ENCODE measurements around the gene GRXCR1. TPM values are rescaled to one million over a fixed set of nuclear protein-coding genes. Genes with fewer than 3 reads are reported as not detected.

The GRXCR1 gene
- polyA plus RNA-seq, 1 of the 3 experiments (the other 2 are of a cell fraction) = not detected

- Histone ChIP-seq H3K79me2 (ENCODE audit: insufficient read depth) (no peaks in the 10 kb centered on the region), H3K4me2 (no peak overlapping the region), H3F3A (replicated peaks; ENCODE audit: insufficient read depth) (no peaks in the 10 kb centered on the region), H3K4me1 (ENCODE audit: control insufficient read depth in 1 of 2, insufficient read depth in 2 of 2, low read depth in 1 of 2, low read length in 1 of 2) (peaks cover 0 to 8% of the 10 kb centered on the region in 2 experiments; a peak in 2 of 4 replicates), H3K36me3 (replicated peaks in 1 of 2; ENCODE audit: control insufficient read depth in 1 of 2, insufficient read depth in 2 of 2, low read length in 1 of 2) (no peaks in the 10 kb centered on the region), H3K4me3 (ENCODE audit: low read depth in 2 of 2, low read length in 1 of 2) (no peak overlapping the region), H3K9ac (no peak overlapping the region), H2AFZ (ENCODE audit: low read depth) (no peak overlapping the region), H3K9me3 (no peaks in the 10 kb centered on the region), H4K20me1 (ENCODE audit: insufficient read depth) (no peaks in the 10 kb centered on the region), H3K27me3 (ENCODE audit: insufficient read depth) (no peaks in the 10 kb centered on the region), H3K27ac (ENCODE audit: low read depth in 2 of 2, low read length in 1 of 2) (no peak overlapping the region; a peak in 1 of 4 replicates), H3K9me2 (no peaks in the 10 kb centered on the region)
- 15% methylated on average over 2 of the region's 2 CpGs for WGBS (ENCODE audit: low lambda C conversion rate)
- no peak for TF ChIP-seq USF1 (IDR thresholded peaks at IDR 0.05; ENCODE audit: borderline replicate concordance, low read depth)
- no peak for TF ChIP-seq FOSL2 (IDR thresholded peaks at IDR 0.05; ENCODE audit: borderline replicate concordance, low read depth)
- no peak for TF ChIP-seq RFX5 (IDR thresholded peaks at IDR 0.05; ENCODE audit: low read length)
- no peak for TF ChIP-seq TEAD4 (IDR thresholded peaks at IDR 0.05; ENCODE audit: borderline replicate concordance, insufficient read depth)
- TF ChIP-seq GABPA (IDR thresholded peaks at IDR 0.05; ENCODE audit: low read depth) = no peak
- POLR2A ChIA-PET = no interaction called here
- CTCF ChIA-PET = interaction anchor here (1.8 kb wide), 1 partner anchor 303 kb away, joined by 6 read pairs; no protein-coding TSS in a partner anchor
- DNase-seq = no peak
Measured at GRCh38 chr4:42871671-42872290, 20.7 kb upstream of the GRXCR1 start.

- Histone ChIP-seq H3F3A (replicated peaks; ENCODE audit: insufficient read depth) (no peaks in the 10 kb centered on the region), H3K4me2 (no peak overlapping the region), H2AFZ (ENCODE audit: low read depth) (no peak overlapping the region), H3K36me3 (replicated peaks in 1 of 2; ENCODE audit: control insufficient read depth in 1 of 2, insufficient read depth in 2 of 2, low read length in 1 of 2) (no peaks in the 10 kb centered on the region), H4K20me1 (ENCODE audit: insufficient read depth) (no peaks in the 10 kb centered on the region), H3K4me3 (ENCODE audit: low read depth in 2 of 2, low read length in 1 of 2) (no peak overlapping the region), H3K9me3 (no peaks in the 10 kb centered on the region), H3K27me3 (ENCODE audit: insufficient read depth) (no peaks in the 10 kb centered on the region), H3K4me1 (ENCODE audit: control insufficient read depth in 1 of 2, insufficient read depth in 2 of 2, low read depth in 1 of 2, low read length in 1 of 2) (no peaks in the 10 kb centered on the region), H3K79me2 (ENCODE audit: insufficient read depth) (no peaks in the 10 kb centered on the region), H3K27ac (ENCODE audit: low read depth in 2 of 2, low read length in 1 of 2) (no peak overlapping the region), H3K9ac (no peak overlapping the region), H3K9me2 (no peaks in the 10 kb centered on the region)
- ChIA-PET POLR2A (no interaction called here), CTCF (no interaction called here)
- TF ChIP-seq GABPA (IDR thresholded peaks at IDR 0.05; ENCODE audit: low read depth) (no peak), MEF2A (IDR thresholded peaks at IDR 0.05; ENCODE audit: borderline replicate concordance, low read depth) (no peak), FOSL2 (IDR thresholded peaks at IDR 0.05; ENCODE audit: borderline replicate concordance, low read depth) (no peak), JUND (IDR thresholded peaks at IDR 0.05) (no peak), GATA2 (CRISPR knock-in tag; IDR thresholded peaks at IDR 0.05) (no peak), USF2 (IDR thresholded peaks at IDR 0.05; ENCODE audit: borderline replicate concordance, low read depth, low read length) (no peak), MXI1 (IDR thresholded peaks at IDR 0.05; ENCODE audit: low read depth, low read length) (no peak), EP300 (IDR thresholded peaks at IDR 0.05; ENCODE audit: borderline replicate concordance in 1 of 2, low read depth in 1 of 2, low read length in 1 of 2) (no peak)
- WGBS (ENCODE audit: low lambda C conversion rate) = 19% methylated on average over 3 of the region's 3 CpGs
- DNase-seq = no peak
Measured at GRCh38 chr4:42878863-42879262, 13.7 kb upstream of the GRXCR1 start.

All from SK-N-SH (cell line).